ENCODE data around the gene TUBA1B.

- TF ChIP-seq CTCF (IDR thresholded peaks at IDR 0.05; ENCODE audit: insufficient read depth, low read length, poor library complexity, severe bottlenecking) (no peak), EZH2phosphoT487 (conservative IDR thresholded peaks at IDR 0.05; ENCODE audit: low read length) (no peak)
Measured at GRCh38 chr12:49161092-49161795, 30.0 kb upstream of the TUBA1B start.

Data from SU-DHL-6 (cell line).